Tibial artery (tissue), 4 donors: ENCODE measurements around the gene SLC13A3.

Source experiments
- DNase-seq, 2 donors: peaks; one replicate each; pipeline ENCODE4 v3.0.0-alpha.2; 2019
- H3K27ac ChIP-seq, 2 donors: fragments of 200-600 bp; sonication (generic) in 1 of 2; 1 replicate in 1 of 2; 2 replicates in 1 of 2; pipeline ENCODE4 v1.5.1; 2018 to 2019; ENCODE audit warnings: mild to moderate bottlenecking in 1 of 2
- H3K27me3 ChIP-seq, 2 donors: fragments of 200-600 bp; sonication (generic) in 1 of 2; one replicate each; pipeline versions ENCODE4 v1.5.1 to v1.6.0; 2016 to 2019
- H3K36me3 ChIP-seq, 3 donors: fragments of 200-600 bp; sonication (generic) in 2 of 3; one replicate each; pipeline ENCODE4 v1.5.1; 2016 to 2019; ENCODE audit warnings: mild to moderate bottlenecking in 2 of 3
- H3K4me1 ChIP-seq, 4 donors: fragments of 200-600 bp; sonication (generic) in 2 of 4; 1 replicate in 3 of 4; 2 replicates in 1 of 4; pipeline ENCODE4 v1.5.1; 2016 to 2019
- H3K4me3 ChIP-seq, 2 donors: fragments of 200-600 bp; sonication (generic) in 1 of 2; 1 replicate in 1 of 2; 2 replicates in 1 of 2; pipeline ENCODE4 v1.5.1; 2018 to 2019; ENCODE audit warnings: mild to moderate bottlenecking in 2 of 2
- H3K9me3 ChIP-seq, 3 donors: fragments of 200-600 bp; sonication (generic) in 1 of 3; one replicate each; pipeline ENCODE4 v1.5.1; 2016 to 2019
- intact Hi-C: fragments of 100-400 bp; cut with DNase I; formaldehyde crosslinking; loops from one replicate; pipeline ENCODE4 v1.15.0; 2023; ENCODE audit warnings: low total_unique reads
- TF ChIP-seq, protein P1 (sequence below), 2 experiments: fragments of 200-600 bp in 1 of 2; fragments of 450-650 bp in 1 of 2; IDR thresholded peaks; one replicate each; pipeline ENCODE4 v1.5.1; 2017 to 2019; ENCODE audit warnings: antibody characterized with exemption in 2 of 2, mild to moderate bottlenecking in 1 of 2, moderate library complexity in 1 of 2

The SLC13A3 gene

GRCh38 chr20:46605978-46606816 lies 45.1 kb downstream of the SLC13A3 start:
- H3K27ac ChIP-seq: no peak overlapping the region
- intact Hi-C loops: no loop called here
- TF ChIP-seq, protein P1, sequence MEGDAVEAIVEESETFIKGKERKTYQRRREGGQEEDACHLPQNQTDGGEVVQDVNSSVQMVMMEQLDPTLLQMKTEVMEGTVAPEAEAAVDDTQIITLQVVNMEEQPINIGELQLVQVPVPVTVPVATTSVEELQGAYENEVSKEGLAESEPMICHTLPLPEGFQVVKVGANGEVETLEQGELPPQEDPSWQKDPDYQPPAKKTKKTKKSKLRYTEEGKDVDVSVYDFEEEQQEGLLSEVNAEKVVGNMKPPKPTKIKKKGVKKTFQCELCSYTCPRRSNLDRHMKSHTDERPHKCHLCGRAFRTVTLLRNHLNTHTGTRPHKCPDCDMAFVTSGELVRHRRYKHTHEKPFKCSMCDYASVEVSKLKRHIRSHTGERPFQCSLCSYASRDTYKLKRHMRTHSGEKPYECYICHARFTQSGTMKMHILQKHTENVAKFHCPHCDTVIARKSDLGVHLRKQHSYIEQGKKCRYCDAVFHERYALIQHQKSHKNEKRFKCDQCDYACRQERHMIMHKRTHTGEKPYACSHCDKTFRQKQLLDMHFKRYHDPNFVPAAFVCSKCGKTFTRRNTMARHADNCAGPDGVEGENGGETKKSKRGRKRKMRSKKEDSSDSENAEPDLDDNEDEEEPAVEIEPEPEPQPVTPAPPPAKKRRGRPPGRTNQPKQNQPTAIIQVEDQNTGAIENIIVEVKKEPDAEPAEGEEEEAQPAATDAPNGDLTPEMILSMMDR (IDR thresholded peaks at IDR 0.05): no peak
- H3K4me3 ChIP-seq: no peak overlapping the region
- peaks cover 0 to 5% (median 0%) of the 10 kb centered on the region in 3 donors for H3K36me3 ChIP-seq
- no peaks in the 10 kb centered on the region for H3K4me1 ChIP-seq
- no peaks in the 10 kb centered on the region for H3K9me3 ChIP-seq
- H3K27me3 ChIP-seq: no peaks in the 10 kb centered on the region
- DNase-seq: no peak

DNA sequence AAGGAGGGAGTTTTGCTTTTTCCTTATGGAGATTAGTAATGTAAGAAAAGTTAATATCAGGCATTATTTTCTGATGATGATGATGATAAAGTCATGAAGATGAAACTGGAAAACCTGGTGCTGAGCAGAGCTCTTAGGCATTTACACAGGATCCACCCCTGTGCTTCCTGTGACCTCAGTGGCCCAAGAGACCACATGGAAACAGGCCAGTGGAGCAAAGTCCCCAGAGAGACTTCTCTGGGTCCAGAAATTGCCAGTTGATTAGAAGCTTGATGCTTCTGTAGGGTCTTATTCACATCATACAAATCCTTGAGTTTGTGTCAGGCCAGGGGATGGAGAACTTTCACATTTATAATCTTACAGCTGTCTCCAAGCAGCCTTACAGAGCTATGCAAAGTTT lies 46.1 kb downstream of the SLC13A3 start:
- intact Hi-C loops: no loop called here
- Histone ChIP-seq H3K36me3 (peaks cover 0 to 3% (median 0%) of the 10 kb centered on the region in 3 donors), H3K9me3 (no peaks in the 10 kb centered on the region), H3K27me3 (no peaks in the 10 kb centered on the region), H3K27ac (no peak overlapping the region), H3K4me1 (no peaks in the 10 kb centered on the region), H3K4me3 (no peak overlapping the region)
- no peak for DNase-seq
- TF ChIP-seq, protein P1 (IDR thresholded peaks at IDR 0.05): no peak

DNA sequence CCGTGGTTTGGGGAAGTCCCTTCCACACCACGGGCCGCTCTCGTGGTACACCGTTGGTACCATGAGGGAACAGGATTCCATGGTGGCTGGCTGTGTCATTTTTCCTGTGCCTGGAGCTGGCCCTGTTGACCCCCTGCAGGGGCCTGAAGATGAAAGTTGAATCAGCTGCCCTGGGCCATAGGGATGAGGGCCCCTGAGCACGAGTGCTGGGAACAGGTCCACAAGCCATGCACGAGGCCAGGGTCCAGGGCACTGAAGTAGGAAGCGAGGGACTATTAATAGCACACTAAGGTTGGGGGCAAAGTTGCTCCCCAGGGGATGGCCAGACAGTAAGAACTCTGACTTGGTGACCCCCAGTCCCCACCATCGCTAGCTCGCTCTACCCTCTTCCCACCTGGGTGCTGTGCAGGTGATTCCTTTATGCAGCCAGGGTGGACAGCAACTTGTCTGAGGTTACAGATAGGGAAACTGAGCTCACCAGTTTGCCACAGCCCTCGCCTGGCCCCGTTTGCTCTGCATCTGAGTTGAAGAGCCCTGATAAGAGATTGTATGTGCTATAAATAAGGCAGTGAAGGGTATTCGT lies 46.6 kb downstream of the SLC13A3 start:
- Histone ChIP-seq H3K4me3 (no peak overlapping the region), H3K27ac (no peak overlapping the region), H3K4me1 (no peaks in the 10 kb centered on the region), H3K27me3 (no peaks in the 10 kb centered on the region), H3K9me3 (no peaks in the 10 kb centered on the region), H3K36me3 (no peaks in the 10 kb centered on the region)
- intact Hi-C loops: no loop called here
- DNase-seq: no peak
- TF ChIP-seq, protein P1 (IDR thresholded peaks at IDR 0.05): no peak

DNA sequence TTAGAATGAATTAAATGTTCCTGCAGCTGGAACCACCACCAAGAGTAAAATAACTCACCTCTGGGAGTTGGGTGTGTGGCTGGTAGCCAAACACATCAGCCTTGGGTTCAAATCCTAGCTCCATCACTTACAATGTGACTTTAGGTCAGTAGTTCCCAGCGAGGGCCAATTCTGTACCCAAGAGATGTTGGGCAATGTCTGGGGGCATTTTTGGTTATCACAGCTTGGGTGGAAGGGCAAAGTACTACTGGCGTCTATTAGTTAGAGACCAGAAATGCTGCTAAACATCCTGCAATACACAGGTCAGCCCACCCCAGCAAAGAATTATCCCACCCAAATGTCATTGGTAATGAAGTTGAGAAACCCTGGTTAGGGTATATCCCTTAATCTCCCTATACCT lies 48.8 kb downstream of the SLC13A3 start:
- Histone ChIP-seq H3K27me3 (no peaks in the 10 kb centered on the region), H3K4me1 (no peaks in the 10 kb centered on the region), H3K27ac (no peak overlapping the region), H3K4me3 (no peak overlapping the region), H3K36me3 (no peaks in the 10 kb centered on the region), H3K9me3 (no peaks in the 10 kb centered on the region)
- DNase-seq: no peak
- TF ChIP-seq, protein P1 (IDR thresholded peaks at IDR 0.05): no peak
- intact Hi-C loops: no loop called here

DNA sequence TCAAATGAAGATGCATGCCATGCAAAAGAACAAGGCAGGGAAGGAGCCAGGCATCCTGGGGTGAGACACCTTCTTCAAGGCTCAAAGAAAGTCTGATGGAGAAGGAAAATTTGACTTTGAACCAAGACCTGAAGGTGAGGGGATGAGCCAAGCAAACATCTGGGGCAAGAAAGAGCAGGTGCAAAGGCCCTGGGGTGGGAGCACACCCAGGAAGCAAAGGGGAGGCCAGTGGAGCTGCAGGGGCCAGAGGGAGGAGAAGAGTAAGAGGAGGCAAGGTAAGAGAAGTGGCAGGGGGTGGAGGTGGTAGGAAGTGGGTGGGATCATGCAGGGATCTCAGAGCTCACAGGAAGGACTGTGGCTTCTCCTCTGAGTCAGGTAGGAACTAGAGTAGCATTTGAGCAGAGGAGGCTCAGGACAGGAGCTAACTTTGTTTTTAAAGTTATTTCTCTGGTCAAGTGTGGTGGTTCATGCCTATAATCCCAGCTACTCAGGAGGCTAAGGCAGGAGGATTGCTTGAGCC lies 49.6 kb downstream of the SLC13A3 start:
- intact Hi-C loops: no loop called here
- DNase-seq: no peak
- TF ChIP-seq, protein P1 (IDR thresholded peaks at IDR 0.05): no peak
- Histone ChIP-seq H3K36me3 (no peaks in the 10 kb centered on the region), H3K27ac (no peak overlapping the region), H3K4me3 (no peak overlapping the region), H3K27me3 (no peaks in the 10 kb centered on the region), H3K9me3 (no peaks in the 10 kb centered on the region), H3K4me1 (no peaks in the 10 kb centered on the region)
